ENCODE measurements around the gene ENC1. TPM values are rescaled to one million over a fixed set of nuclear protein-coding genes. Genes with fewer than 3 reads are reported as not detected.

The ENC1 gene
- polyA plus RNA-seq, 3 donors, result 6.9 to 9.9 (median 9.6) TPM

DNA sequence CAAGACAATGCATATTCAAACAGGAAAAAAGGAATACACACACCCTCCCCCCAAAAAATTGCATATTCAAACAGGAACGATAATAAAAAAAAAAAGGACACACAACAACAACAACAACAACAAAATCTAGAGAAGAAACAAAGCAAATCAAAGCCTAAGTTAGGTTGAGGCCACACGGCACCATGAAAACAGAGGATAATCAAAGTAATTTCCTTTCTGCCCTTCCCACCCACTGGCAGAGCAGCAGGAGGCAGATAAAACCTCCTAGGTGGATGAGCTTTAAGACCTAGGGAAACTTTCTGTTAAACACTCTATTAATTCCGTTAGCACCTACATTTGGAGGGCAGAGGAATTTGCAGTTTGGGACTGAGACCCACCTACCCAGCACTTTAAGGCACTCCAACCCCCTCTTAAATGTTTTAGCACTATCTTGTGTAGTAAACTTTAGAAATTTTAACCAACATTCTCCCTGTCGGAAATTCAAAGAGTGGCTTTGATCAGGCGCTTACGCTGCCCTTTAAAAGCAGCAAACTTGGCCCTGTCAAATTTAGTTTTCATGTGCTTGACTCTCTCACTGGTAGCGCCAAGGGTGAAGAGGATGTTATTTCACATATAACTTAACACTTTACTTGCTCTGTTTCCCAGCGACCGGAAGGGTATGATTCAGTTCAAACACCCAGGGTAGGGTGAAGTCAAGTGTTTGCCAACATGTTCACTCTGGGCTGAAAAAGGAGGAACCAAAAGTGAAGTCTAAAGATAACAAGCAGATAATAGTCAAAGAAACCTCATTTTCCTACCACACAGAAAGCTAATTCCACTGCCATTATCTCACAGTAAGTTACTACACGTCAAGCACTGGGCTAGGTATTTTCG, 9.2 kb downstream of the ENC1 start:
- Histone ChIP-seq H3K4me3 (replicated peaks in 1 of 3; ENCODE audit: low read depth in 2 of 3, low read length in 3 of 3) (peak overlapping the region in 2 of 3 experiments; percentile 23 to 55), H3K4me1 (ENCODE audit: control insufficient read depth in 1 of 2, insufficient read depth in 2 of 2, low read length in 2 of 2) (peaks cover 33 to 37% of the 10 kb centered on the region in 2 donors), H3K36me3 (replicated peaks in 1 of 2; ENCODE audit: control insufficient read depth in 1 of 2, insufficient read depth in 2 of 2, low read length in 2 of 2) (peaks cover 37 to 70% of the 10 kb centered on the region in 2 donors), H3K27ac (ENCODE audit: low read depth in 1 of 2, low read length in 2 of 2) (peak overlapping the region; percentile 48 to 86), H4K20me1 (ENCODE audit: insufficient read depth, low read length) (peaks cover 23% of the 10 kb centered on the region), H3K27me3 (ENCODE audit: control insufficient read depth in 2 of 2, insufficient read depth in 2 of 2, low read length in 2 of 2) (no peaks in the 10 kb centered on the region), H2AFZ (ENCODE audit: insufficient read depth, low read depth, low read length, poor library complexity, severe bottlenecking) (peak overlapping the region; percentile 19), H3K79me2 (ENCODE audit: insufficient read depth, low read length) (peaks cover 58% of the 10 kb centered on the region), H3K9ac (ENCODE audit: insufficient read depth, low read length, poor library complexity, severe bottlenecking) (peak overlapping the region; percentile 41), H3K4me2 (replicated peaks; ENCODE audit: extremely low read depth, low read length, poor library complexity, severe bottlenecking) (peak overlapping the region; percentile 72), H3K9me3 (replicated peaks in 1 of 2; ENCODE audit: control insufficient read depth in 1 of 2, insufficient read depth in 1 of 2, low read length in 2 of 2) (no peaks in the 10 kb centered on the region)
- peak overlapping the region in 1 of 2 donors; percentile 78 for H3K4me3 Mint-ChIP-seq
- intact Hi-C loops (cut with micrococcal nuclease), result loop anchor here in 1 of 2 donors (1.0 kb wide), 1 partner anchor 10 kb away; no protein-coding TSS in a partner anchor
- peak overlapping the region; percentile 85 to 98 (median 96) for H3K27ac Mint-ChIP-seq
- DNase-seq, result peak; percentile 79 to 83 (median 80)
- H3K36me3 Mint-ChIP-seq, result peaks cover 57 to 71% of the 10 kb centered on the region in 2 donors
- H3K27me3 Mint-ChIP-seq (ENCODE audit: low read depth in 3 of 3), result no peaks in the 10 kb centered on the region
- H3K9me3 Mint-ChIP-seq, result no peaks in the 10 kb centered on the region
- peaks cover 40% of the 10 kb centered on the region for H3K4me1 Mint-ChIP-seq
- 22% methylated on average over 2 of the region's 11 CpGs for WGBS (ENCODE audit: insufficient coverage)
- TF ChIP-seq, protein P1, sequence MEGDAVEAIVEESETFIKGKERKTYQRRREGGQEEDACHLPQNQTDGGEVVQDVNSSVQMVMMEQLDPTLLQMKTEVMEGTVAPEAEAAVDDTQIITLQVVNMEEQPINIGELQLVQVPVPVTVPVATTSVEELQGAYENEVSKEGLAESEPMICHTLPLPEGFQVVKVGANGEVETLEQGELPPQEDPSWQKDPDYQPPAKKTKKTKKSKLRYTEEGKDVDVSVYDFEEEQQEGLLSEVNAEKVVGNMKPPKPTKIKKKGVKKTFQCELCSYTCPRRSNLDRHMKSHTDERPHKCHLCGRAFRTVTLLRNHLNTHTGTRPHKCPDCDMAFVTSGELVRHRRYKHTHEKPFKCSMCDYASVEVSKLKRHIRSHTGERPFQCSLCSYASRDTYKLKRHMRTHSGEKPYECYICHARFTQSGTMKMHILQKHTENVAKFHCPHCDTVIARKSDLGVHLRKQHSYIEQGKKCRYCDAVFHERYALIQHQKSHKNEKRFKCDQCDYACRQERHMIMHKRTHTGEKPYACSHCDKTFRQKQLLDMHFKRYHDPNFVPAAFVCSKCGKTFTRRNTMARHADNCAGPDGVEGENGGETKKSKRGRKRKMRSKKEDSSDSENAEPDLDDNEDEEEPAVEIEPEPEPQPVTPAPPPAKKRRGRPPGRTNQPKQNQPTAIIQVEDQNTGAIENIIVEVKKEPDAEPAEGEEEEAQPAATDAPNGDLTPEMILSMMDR (IDR thresholded peaks at IDR 0.05), result no peak

DNA sequence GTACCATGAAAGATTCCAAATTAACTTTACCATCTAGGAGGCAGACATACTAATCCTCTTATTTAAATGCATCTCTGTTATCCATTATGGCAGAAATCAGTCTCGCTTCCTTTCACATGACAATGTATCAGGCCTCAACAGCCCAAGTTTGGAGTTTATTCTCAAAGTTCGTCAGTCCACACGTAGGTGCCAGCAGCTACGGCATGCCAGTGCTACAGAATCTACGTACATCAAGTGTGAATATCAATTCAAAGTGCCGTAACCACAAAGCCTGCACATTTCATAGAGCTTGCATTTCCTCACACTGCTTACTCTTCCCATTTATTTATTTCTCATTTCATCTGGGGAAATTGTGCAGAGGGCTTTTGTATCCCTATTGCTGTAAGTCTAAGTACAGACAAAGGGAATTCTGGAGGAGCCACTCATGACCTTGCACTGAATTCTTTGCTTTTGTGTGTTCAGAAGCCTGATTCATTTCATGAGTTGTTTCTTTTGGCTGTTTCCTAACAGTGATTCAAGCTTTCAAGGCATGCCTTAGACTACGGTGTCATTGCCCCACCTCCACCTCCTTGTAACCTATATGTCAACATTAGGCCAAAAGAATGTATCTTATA, 10.0 kb downstream of the ENC1 start:
- H2AFZ ChIP-seq (ENCODE audit: insufficient read depth, low read depth, low read length, poor library complexity, severe bottlenecking), result no peak overlapping the region
- peak overlapping the region in 1 of 3 experiments; percentile 55 for H3K4me3 ChIP-seq (replicated peaks in 1 of 3; ENCODE audit: low read depth in 2 of 3, low read length in 3 of 3)
- peaks cover 50% of the 10 kb centered on the region for H3K79me2 ChIP-seq (ENCODE audit: insufficient read depth, low read length)
- H3K4me1 ChIP-seq (ENCODE audit: control insufficient read depth in 1 of 2, insufficient read depth in 2 of 2, low read length in 2 of 2), result peaks cover 33 to 37% of the 10 kb centered on the region in 2 donors
- peak overlapping the region; percentile 72 for H3K4me2 ChIP-seq (replicated peaks; ENCODE audit: extremely low read depth, low read length, poor library complexity, severe bottlenecking)
- H3K36me3 Mint-ChIP-seq, result peaks cover 51 to 63% of the 10 kb centered on the region in 2 donors
- peak in 2 of 3 donors; percentile 33 to 37 for DNase-seq
- H3K27me3 ChIP-seq (ENCODE audit: control insufficient read depth in 2 of 2, insufficient read depth in 2 of 2, low read length in 2 of 2), result no peaks in the 10 kb centered on the region
- H3K4me1 Mint-ChIP-seq, result peaks cover 40% of the 10 kb centered on the region
- peak overlapping the region; percentile 85 to 98 (median 96) for H3K27ac Mint-ChIP-seq
- peaks cover 16% of the 10 kb centered on the region for H4K20me1 ChIP-seq (ENCODE audit: insufficient read depth, low read length)
- peak overlapping the region in 1 of 2 donors; percentile 86 for H3K27ac ChIP-seq (ENCODE audit: low read depth in 1 of 2, low read length in 2 of 2)
- H3K4me3 Mint-ChIP-seq, result no peak overlapping the region
- WGBS (ENCODE audit: insufficient coverage), result 85% methylated on average over 2 of the region's 7 CpGs
- peaks cover 30 to 63% of the 10 kb centered on the region in 2 donors for H3K36me3 ChIP-seq (replicated peaks in 1 of 2; ENCODE audit: control insufficient read depth in 1 of 2, insufficient read depth in 2 of 2, low read length in 2 of 2)
- no peaks in the 10 kb centered on the region for H3K9me3 ChIP-seq (replicated peaks in 1 of 2; ENCODE audit: control insufficient read depth in 1 of 2, insufficient read depth in 1 of 2, low read length in 2 of 2)
- peaks cover 0 to 2% (median 0%) of the 10 kb centered on the region in 3 donors for H3K27me3 Mint-ChIP-seq (ENCODE audit: low read depth in 3 of 3)
- intact Hi-C loops (cut with micrococcal nuclease), result loop anchor here in 1 of 2 donors (1.0 kb wide), 1 partner anchor 11 kb away; no protein-coding TSS in a partner anchor
- TF ChIP-seq, protein P1 (IDR thresholded peaks at IDR 0.05), result no peak
- H3K9me3 Mint-ChIP-seq, result no peaks in the 10 kb centered on the region
- H3K9ac ChIP-seq (ENCODE audit: insufficient read depth, low read length, poor library complexity, severe bottlenecking), result no peak overlapping the region
